Activated T-cell treated with anti-CD3 and anti-CD28 coated beads, Interleukin-2, amount 50 U/mL, for 72 hours (primary cell): ENCODE results near the gene NDEL1. TPM values are rescaled to one million over a fixed set of nuclear protein-coding genes. Genes with fewer than 3 reads are reported as not detected.

Source experiments
- ATAC-seq, 2 donors: fragments of 150-1000 bp; cut with Tn5 transposase; replicated peaks in 1 of 2; 2 replicates each; pipeline ENCODE4 v1.10.0; 2021; ENCODE audit warnings: moderate library complexity in 2 of 2, mild to moderate bottlenecking in 1 of 2
- DNase-seq, 2 donors: peaks; one replicate each; pipeline ENCODE4 v3.0.0; 2021 to 2022; ENCODE audit warnings: mixed read lengths in 1 of 2
- H3K27ac Mint-ChIP-seq: one replicate; pipeline ENCODE4 v1.8.0; 2022; ENCODE audit warnings: mild to moderate bottlenecking, moderate library complexity, mixed read lengths
- H3K27me3 Mint-ChIP-seq: one replicate; pipeline ENCODE4 v1.8.0; 2022; ENCODE audit warnings: low read depth, mixed read lengths
- H3K36me3 Mint-ChIP-seq, 2 donors: one replicate each; pipeline ENCODE4 v1.8.0; 2022; ENCODE audit warnings: mixed read lengths in 2 of 2, mild to moderate bottlenecking in 1 of 2; ENCODE audit not compliant: insufficient read depth in 2 of 2
- H3K4me1 Mint-ChIP-seq: one replicate; pipeline ENCODE4 v1.8.0; 2022; ENCODE audit warnings: low read depth, mixed read lengths
- H3K4me3 Mint-ChIP-seq, 2 donors: one replicate each; pipeline ENCODE4 v1.8.0; 2022; ENCODE audit warnings: mild to moderate bottlenecking in 2 of 2, mixed read lengths in 2 of 2, moderate library complexity in 2 of 2
- H3K9me3 Mint-ChIP-seq, 2 donors: one replicate each; pipeline ENCODE4 v1.8.0; 2022; ENCODE audit warnings: mixed read lengths in 2 of 2
- total RNA-seq, 2 donors: library from RNA; stranded (reverse); gene quantifications; one replicate each; pipeline ENCODE4 v1.2.3, GENCODE V29; 2022

The NDEL1 gene
- total RNA-seq, 2 donors from 2014 or later: 65.1 to 74.2 TPM

GRCh38 chr17:8494021-8494420 lies 58.3 kb downstream of the NDEL1 start:
- no peak for DNase-seq
- Mint-ChIP-seq H3K27me3 (no peaks in the 10 kb centered on the region), H3K9me3 (no peaks in the 10 kb centered on the region), H3K4me3 (no peak overlapping the region), H3K36me3 (peaks cover 4 to 10% of the 10 kb centered on the region in 2 donors), H3K27ac (no peak overlapping the region), H3K4me1 (no peaks in the 10 kb centered on the region)
- ATAC-seq: no peak

- Mint-ChIP-seq H3K27ac (no peak overlapping the region), H3K27me3 (no peaks in the 10 kb centered on the region), H3K36me3 (peaks cover 4 to 10% of the 10 kb centered on the region in 2 donors), H3K4me3 (no peak overlapping the region), H3K4me1 (no peaks in the 10 kb centered on the region), H3K9me3 (no peaks in the 10 kb centered on the region)
- DNase-seq (no peak), ATAC-seq (no peak)
Measured at GRCh38 chr17:8494506-8495111, 58.9 kb downstream of the NDEL1 start.

GRCh38 chr17:8496081-8496480 lies 60.4 kb downstream of the NDEL1 start:
- Mint-ChIP-seq H3K4me3 (no peak overlapping the region), H3K27me3 (no peaks in the 10 kb centered on the region), H3K27ac (no peak overlapping the region), H3K4me1 (no peaks in the 10 kb centered on the region), H3K36me3 (peaks cover 1 to 9% of the 10 kb centered on the region in 2 donors), H3K9me3 (no peaks in the 10 kb centered on the region)
- DNase-seq (no peak), ATAC-seq (no peak)

- no peak overlapping the region for H3K4me3 Mint-ChIP-seq
- DNase-seq: no peak
Measured at GRCh38 chr17:8499171-8499570, 63.5 kb downstream of the NDEL1 start.

GRCh38 chr17:8499614-8500013 lies 63.9 kb downstream of the NDEL1 start:
- H3K4me1 Mint-ChIP-seq: no peaks in the 10 kb centered on the region
- no peak overlapping the region for H3K4me3 Mint-ChIP-seq
- DNase-seq: no peak
- no peaks in the 10 kb centered on the region for H3K27me3 Mint-ChIP-seq
- no peak overlapping the region for H3K27ac Mint-ChIP-seq
- ATAC-seq: no peak
- peaks cover 0 to 3% of the 10 kb centered on the region in 2 donors for H3K36me3 Mint-ChIP-seq
- H3K9me3 Mint-ChIP-seq: no peaks in the 10 kb centered on the region

More at GRCh38 chr17:8499171-8499570, 63.5 kb downstream of the NDEL1 start:
- Mint-ChIP-seq H3K27ac (no peak overlapping the region), H3K27me3 (no peaks in the 10 kb centered on the region), H3K9me3 (no peaks in the 10 kb centered on the region), H3K4me1 (no peaks in the 10 kb centered on the region), H3K36me3 (peaks cover under 1 to 3% of the 10 kb centered on the region in 2 donors)
- ATAC-seq: no peak

- ATAC-seq: no peak
- Mint-ChIP-seq H3K27ac (no peak overlapping the region), H3K27me3 (no peaks in the 10 kb centered on the region), H3K4me3 (no peak overlapping the region), H3K4me1 (no peaks in the 10 kb centered on the region), H3K9me3 (no peaks in the 10 kb centered on the region), H3K36me3 (peaks cover 0 to 3% of the 10 kb centered on the region in 2 donors)
- no peak for DNase-seq
Measured at GRCh38 chr17:8500609-8501008, 64.9 kb downstream of the NDEL1 start.

- Mint-ChIP-seq H3K27ac (no peak overlapping the region), H3K9me3 (no peaks in the 10 kb centered on the region), H3K36me3 (peaks cover 0 to 7% of the 10 kb centered on the region in 2 donors), H3K27me3 (no peaks in the 10 kb centered on the region), H3K4me3 (no peak overlapping the region), H3K4me1 (no peaks in the 10 kb centered on the region)
- ATAC-seq (no peak), DNase-seq (no peak)
Measured at GRCh38 chr17:8502126-8502525, 66.4 kb downstream of the NDEL1 start.

GRCh38 chr17:8503368-8503767 lies 67.7 kb downstream of the NDEL1 start:
- no peak overlapping the region for H3K27ac Mint-ChIP-seq
- H3K4me3 Mint-ChIP-seq: no peak overlapping the region
- no peaks in the 10 kb centered on the region for H3K4me1 Mint-ChIP-seq
- H3K27me3 Mint-ChIP-seq: no peaks in the 10 kb centered on the region
- peaks cover 0 to 7% of the 10 kb centered on the region in 2 donors for H3K36me3 Mint-ChIP-seq
- H3K9me3 Mint-ChIP-seq: no peaks in the 10 kb centered on the region
- no peak for ATAC-seq
- no peak for DNase-seq

GRCh38 chr17:8503807-8504206 lies 68.1 kb downstream of the NDEL1 start:
- Mint-ChIP-seq H3K27ac (no peak overlapping the region), H3K9me3 (no peaks in the 10 kb centered on the region), H3K27me3 (no peaks in the 10 kb centered on the region), H3K4me1 (no peaks in the 10 kb centered on the region), H3K4me3 (no peak overlapping the region), H3K36me3 (peaks cover 0 to 7% of the 10 kb centered on the region in 2 donors)
- no peak for ATAC-seq
- no peak for DNase-seq

- no peak overlapping the region for H3K27ac Mint-ChIP-seq
- H3K4me3 Mint-ChIP-seq: no peak overlapping the region
- no peaks in the 10 kb centered on the region for H3K27me3 Mint-ChIP-seq
- ATAC-seq (no peak), DNase-seq (no peak)
- H3K36me3 Mint-ChIP-seq: peaks cover 0 to 7% of the 10 kb centered on the region in 2 donors
- H3K4me1 Mint-ChIP-seq: no peaks in the 10 kb centered on the region
- no peaks in the 10 kb centered on the region for H3K9me3 Mint-ChIP-seq
Measured at GRCh38 chr17:8504460-8505207, 69.0 kb downstream of the NDEL1 start.

GRCh38 chr17:8506145-8506544 lies 70.5 kb downstream of the NDEL1 start:
- no peaks in the 10 kb centered on the region for H3K27me3 Mint-ChIP-seq
- H3K4me1 Mint-ChIP-seq: no peaks in the 10 kb centered on the region
- ATAC-seq (no peak), DNase-seq (no peak)
- peaks cover 0 to 4% of the 10 kb centered on the region in 2 donors for H3K36me3 Mint-ChIP-seq
- no peaks in the 10 kb centered on the region for H3K9me3 Mint-ChIP-seq
- H3K4me3 Mint-ChIP-seq: no peak overlapping the region
- no peak overlapping the region for H3K27ac Mint-ChIP-seq

- Mint-ChIP-seq H3K27ac (no peak overlapping the region), H3K36me3 (peaks cover 0 to 7% of the 10 kb centered on the region in 2 donors), H3K4me3 (no peak overlapping the region), H3K27me3 (no peaks in the 10 kb centered on the region), H3K9me3 (no peaks in the 10 kb centered on the region), H3K4me1 (no peaks in the 10 kb centered on the region)
- no peak for DNase-seq
- ATAC-seq: no peak
Measured at GRCh38 chr17:8514801-8515200, 79.1 kb downstream of the NDEL1 start.
